ENCODE data around the gene IFIT3. TPM values are rescaled to one million over a fixed set of nuclear protein-coding genes. Genes with fewer than 3 reads are reported as not detected.
A peak's percentile ranks its signal among the peaks of the same experiment; 100 is the strongest.

The IFIT3 gene
- total and polyA plus RNA-seq, 2 donors from 2014 or later, result 14.7 to 20.1 TPM

GRCh38 chr10:89345367-89346000 lies 17.7 kb downstream of the IFIT3 start:
- Histone ChIP-seq H3K27me3 (ENCODE audit: control insufficient read depth, insufficient read depth, low read length) (no peaks in the 10 kb centered on the region), H3K27ac (ENCODE audit: low read depth in 2 of 2, low read length in 2 of 2) (no peak overlapping the region), H3K9ac (ENCODE audit: low read length in 3 of 3) (no peak overlapping the region), H3K36me3 (ENCODE audit: control insufficient read depth in 2 of 3, insufficient read depth in 3 of 3, low read length in 3 of 3) (no peaks in the 10 kb centered on the region), H3K9me3 (ENCODE audit: control insufficient read depth in 2 of 3, insufficient read depth in 1 of 3, low read length in 3 of 3) (no peaks in the 10 kb centered on the region), H3K4me1 (ENCODE audit: control insufficient read depth in 2 of 3, insufficient read depth in 2 of 3, low read depth in 1 of 3, low read length in 3 of 3) (peaks cover 14 to 51% (median 29%) of the 10 kb centered on the region in 3 donors), H3K4me3 (ENCODE audit: low read length in 3 of 3) (no peak overlapping the region)
- intact Hi-C loops (cut with DNase I), result no loop called here
- FAIRE-seq, result no peak
- TF ChIP-seq CTCF (IDR thresholded peaks at IDR 0.05; ENCODE audit: borderline replicate concordance, extremely low read depth, insufficient read depth), result no peak
- DNase-seq, result no peak

- Histone ChIP-seq H3K27ac (ENCODE audit: low read depth in 2 of 2, low read length in 2 of 2) (peak overlapping the region; percentile 95 to 97), H3K9ac (ENCODE audit: low read length in 3 of 3) (no peak overlapping the region), H3K4me3 (ENCODE audit: low read length in 3 of 3) (no peak overlapping the region), H3K4me1 (ENCODE audit: control insufficient read depth in 2 of 3, insufficient read depth in 2 of 3, low read depth in 1 of 3, low read length in 3 of 3) (peaks cover 24 to 62% (median 30%) of the 10 kb centered on the region in 3 donors), H3K9me3 (ENCODE audit: control insufficient read depth in 2 of 3, insufficient read depth in 1 of 3, low read length in 3 of 3) (no peaks in the 10 kb centered on the region), H3K36me3 (ENCODE audit: control insufficient read depth in 2 of 3, insufficient read depth in 3 of 3, low read length in 3 of 3) (no peaks in the 10 kb centered on the region), H3K27me3 (ENCODE audit: control insufficient read depth, insufficient read depth, low read length) (no peaks in the 10 kb centered on the region)
- no peak for DNase-seq
- TF ChIP-seq CTCF (IDR thresholded peaks at IDR 0.05; ENCODE audit: borderline replicate concordance, extremely low read depth, insufficient read depth), result no peak
- intact Hi-C loops (cut with DNase I), result no loop called here
- FAIRE-seq, result no peak
Observed at GRCh38 chr10:89346405-89347254, 18.8 kb downstream of the IFIT3 start.

GRCh38 chr10:89347701-89348457 lies 20.1 kb downstream of the IFIT3 start:
- Histone ChIP-seq H3K9ac (ENCODE audit: low read length in 3 of 3) (peak overlapping the region in 2 of 3 donors; percentile 27 to 49), H3K27ac (ENCODE audit: low read depth in 2 of 2, low read length in 2 of 2) (peak overlapping the region; percentile 95 to 97)
- DNase-seq, result peak in 3 of 5 donors; percentile 41 to 71 (median 43)

More at GRCh38 chr10:89347701-89348457, 20.1 kb downstream of the IFIT3 start:
- H3K27me3 ChIP-seq (ENCODE audit: control insufficient read depth, insufficient read depth, low read length), result no peaks in the 10 kb centered on the region
- H3K4me3 ChIP-seq (ENCODE audit: low read length in 3 of 3), result no peak overlapping the region
- FAIRE-seq, result no peak
- no peaks in the 10 kb centered on the region for H3K36me3 ChIP-seq (ENCODE audit: control insufficient read depth in 2 of 3, insufficient read depth in 3 of 3, low read length in 3 of 3)
- H3K9me3 ChIP-seq (ENCODE audit: control insufficient read depth in 2 of 3, insufficient read depth in 1 of 3, low read length in 3 of 3), result no peaks in the 10 kb centered on the region
- intact Hi-C loops (cut with DNase I), result no loop called here
- TF ChIP-seq CTCF (IDR thresholded peaks at IDR 0.05; ENCODE audit: borderline replicate concordance, extremely low read depth, insufficient read depth), result no peak
- peaks cover 29 to 67% (median 38%) of the 10 kb centered on the region in 3 donors for H3K4me1 ChIP-seq (ENCODE audit: control insufficient read depth in 2 of 3, insufficient read depth in 2 of 3, low read depth in 1 of 3, low read length in 3 of 3)

Measured in kidney (tissue), 14 donors.